ENCODE data around the gene PDCD5. TPM values are rescaled to one million over a fixed set of nuclear protein-coding genes. Genes with fewer than 3 reads are reported as not detected.

PDCD5 gene
- total and polyA plus RNA-seq, 11 donors = 94.3 to 331 (median 157) TPM

- no peak overlapping the region for H3K4me3 ChIP-seq
- peaks cover 7 to 100% (median 96%) of the 10 kb centered on the region in 9 donors for H3K36me3 ChIP-seq
- intact Hi-C loops (cut with DNase I) = loop anchor here in 4 of 10 donors (2.0 to 10.0 kb wide), 4 partner anchors 19 to 515 kb away; partner anchors contain the start of genes NUDT19 (in 3 of the 4) and PDCD5 (in 1 of the 4)
- no peaks in the 10 kb centered on the region for H3K4me1 ChIP-seq
- H3K9me3 ChIP-seq = no peaks in the 10 kb centered on the region
- DNase-seq (no peak), ATAC-seq (peak in 2 of 4 donors; percentile 39 to 52)
- 4 to 11% (median 10%) methylated on average over 2 of the region's 2 CpGs for WGBS, 4 donors
- TF ChIP-seq POLR2A (IDR thresholded peaks at IDR 0.05) = no peak
- peak; percentile 69 to 89 (median 80) for TF ChIP-seq CTCF (IDR thresholded peaks at IDR 0.05)
- H3K27ac ChIP-seq = no peak overlapping the region
- no peaks in the 10 kb centered on the region for H3K27me3 ChIP-seq
Measured at GRCh38 chr19:32599736-32600157, 18.8 kb downstream of the PDCD5 start.

- Histone ChIP-seq H3K9me3 (no peaks in the 10 kb centered on the region), H3K27me3 (no peaks in the 10 kb centered on the region), H3K4me1 (no peaks in the 10 kb centered on the region), H3K4me3 (no peak overlapping the region), H3K27ac (no peak overlapping the region), H3K36me3 (peaks cover 6 to 98% (median 86%) of the 10 kb centered on the region in 9 donors)
- no peak for DNase-seq
- no peak for ATAC-seq
- WGBS, 4 donors = 94 to 98% (median 97%) methylated on average over 14 of the region's 14 CpGs
- intact Hi-C loops (cut with DNase I) = loop anchor here in 2 of 10 donors (5.0 to 10.0 kb wide), 2 partner anchors 88 to 91 kb away; partner anchors contain the start of gene NUDT19 (in 2 of the 2)
- no peak for TF ChIP-seq POLR2A (IDR thresholded peaks at IDR 0.05)
- TF ChIP-seq CTCF (IDR thresholded peaks at IDR 0.05) = no peak
Measured at GRCh38 chr19:32603961-32604360, 23.0 kb downstream of the PDCD5 start.

GRCh38 chr19:32605544-32605943 lies 24.6 kb downstream of the PDCD5 start:
- Histone ChIP-seq H3K9me3 (no peaks in the 10 kb centered on the region), H3K27ac (no peak overlapping the region), H3K4me1 (no peaks in the 10 kb centered on the region), H3K4me3 (no peak overlapping the region), H3K27me3 (no peaks in the 10 kb centered on the region), H3K36me3 (peaks cover 6 to 92% (median 84%) of the 10 kb centered on the region in 9 donors)
- no peak for ATAC-seq
- DNase-seq = no peak
- intact Hi-C loops (cut with DNase I) = loop anchor here in 1 of 10 donors (10.0 kb wide), 1 partner anchor 89 kb away; the partner anchor contains the start of gene NUDT19
- no peak for TF ChIP-seq POLR2A (IDR thresholded peaks at IDR 0.05)
- no peak for TF ChIP-seq CTCF (IDR thresholded peaks at IDR 0.05)
- 92 to 98% (median 97%) methylated on average over 21 of the region's 21 CpGs for WGBS, 4 donors

GRCh38 chr19:32606289-32606688 lies 25.3 kb downstream of the PDCD5 start:
- Histone ChIP-seq H3K36me3 (peaks cover 6 to 92% (median 82%) of the 10 kb centered on the region in 9 donors), H3K27ac (no peak overlapping the region), H3K27me3 (no peaks in the 10 kb centered on the region), H3K4me1 (no peaks in the 10 kb centered on the region), H3K4me3 (no peak overlapping the region), H3K9me3 (no peaks in the 10 kb centered on the region)
- DNase-seq = no peak
- ATAC-seq = no peak
- intact Hi-C loops (cut with DNase I) = loop anchor here in 1 of 10 donors (10.0 kb wide), 1 partner anchor 89 kb away; the partner anchor contains the start of gene NUDT19
- 89 to 97% (median 92%) methylated on average over 15 of the region's 15 CpGs for WGBS, 4 donors
- TF ChIP-seq POLR2A (IDR thresholded peaks at IDR 0.05) = no peak
- TF ChIP-seq CTCF (IDR thresholded peaks at IDR 0.05) = no peak

Measured in heart left ventricle (tissue), 16 donors.